Glomerular visceral epithelial cell (primary cell): ENCODE results near the gene SERPINA5.
"Not testable (repeated sequence)": the region's sequence is repeated elsewhere in the genome, so short reads cannot be mapped to it uniquely, and the experiment has no call there.

Experiments used
- DNase-seq: peaks from one replicate; pipeline ENCODE4 v3.0.0-alpha.2; 2016; ENCODE audit errors: extremely low spot score

The SERPINA5 gene

DNA sequence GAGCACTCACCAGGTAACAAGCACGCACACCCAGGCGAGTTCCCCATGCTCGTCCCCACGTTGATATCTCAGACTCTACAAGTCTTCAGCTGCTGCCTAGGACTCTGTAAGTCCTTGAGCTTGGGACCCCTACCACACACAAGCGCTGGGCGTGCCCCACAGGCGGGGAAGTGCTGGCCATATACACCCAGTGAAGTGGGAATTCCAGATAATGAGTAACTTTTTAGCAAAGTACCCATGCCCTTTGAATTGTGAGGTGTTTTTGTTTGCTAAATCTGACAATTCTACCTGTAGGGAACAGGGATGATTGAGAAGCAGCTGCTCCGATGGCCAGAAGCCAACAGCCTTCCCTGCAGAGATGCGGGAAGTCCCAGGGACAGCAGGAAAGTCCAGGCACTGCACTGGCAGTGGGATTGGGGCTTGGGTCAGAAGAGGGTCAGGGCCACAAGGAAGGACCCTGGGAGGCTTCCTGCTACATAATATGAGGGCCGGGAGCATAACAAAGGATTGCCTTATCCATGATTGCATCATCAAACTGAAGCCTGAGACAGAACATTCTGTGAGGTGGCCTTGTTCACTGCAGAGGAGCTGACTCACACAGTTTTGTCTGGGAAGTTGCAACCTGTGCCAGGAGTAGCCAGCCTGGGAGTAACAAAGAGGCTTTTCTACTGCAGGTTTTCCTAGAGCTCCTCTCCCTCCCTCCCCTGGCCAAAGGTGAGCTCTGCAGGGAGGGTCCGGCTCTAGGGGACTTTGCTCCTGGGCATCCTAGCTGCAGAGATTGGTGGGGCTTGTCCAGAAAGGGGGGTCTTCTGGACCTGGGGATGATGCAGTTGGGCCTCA, 17.8 kb downstream of the SERPINA5 start:
- peak; percentile 87 for DNase-seq

- no peak for DNase-seq
Measured at GRCh38 chr14:94599656-94600004, 18.4 kb downstream of the SERPINA5 start.

- DNase-seq = no peak
Measured at GRCh38 chr14:94600148-94600545, 18.9 kb downstream of the SERPINA5 start.

GRCh38 chr14:94601884-94602391, 20.7 kb downstream of the SERPINA5 start:
- peak; percentile 42 for DNase-seq

GRCh38 chr14:94602722-94603121, 21.5 kb downstream of the SERPINA5 start:
- no peak for DNase-seq

- no peak for DNase-seq
Measured at GRCh38 chr14:94605361-94605760, 24.1 kb downstream of the SERPINA5 start.

GRCh38 chr14:94608966-94609365, 27.7 kb downstream of the SERPINA5 start:
- DNase-seq = not testable (repeated sequence)

- no peak for DNase-seq
Measured at GRCh38 chr14:94611179-94611578, 30.0 kb downstream of the SERPINA5 start.

- DNase-seq = no peak
Measured at GRCh38 chr14:94612174-94612573, 30.9 kb downstream of the SERPINA5 start, which contains the start of gene SERPINA3. TSS of gene SERPINA3 (plus strand) at chr14:94612391. CDS start at chr14:94614442, 2,051 bp downstream.

- no peak for DNase-seq
Measured at GRCh38 chr14:94612580-94613554, 31.6 kb downstream of the SERPINA5 start.

- no peak for DNase-seq
Measured at GRCh38 chr14:94613720-94614644, 32.8 kb downstream of the SERPINA5 start.

- no peak for DNase-seq
Measured at GRCh38 chr14:94614802-94615201, 33.6 kb downstream of the SERPINA5 start.

- no peak for DNase-seq
Measured at GRCh38 chr14:94615254-94615653, 34.0 kb downstream of the SERPINA5 start.

DNA sequence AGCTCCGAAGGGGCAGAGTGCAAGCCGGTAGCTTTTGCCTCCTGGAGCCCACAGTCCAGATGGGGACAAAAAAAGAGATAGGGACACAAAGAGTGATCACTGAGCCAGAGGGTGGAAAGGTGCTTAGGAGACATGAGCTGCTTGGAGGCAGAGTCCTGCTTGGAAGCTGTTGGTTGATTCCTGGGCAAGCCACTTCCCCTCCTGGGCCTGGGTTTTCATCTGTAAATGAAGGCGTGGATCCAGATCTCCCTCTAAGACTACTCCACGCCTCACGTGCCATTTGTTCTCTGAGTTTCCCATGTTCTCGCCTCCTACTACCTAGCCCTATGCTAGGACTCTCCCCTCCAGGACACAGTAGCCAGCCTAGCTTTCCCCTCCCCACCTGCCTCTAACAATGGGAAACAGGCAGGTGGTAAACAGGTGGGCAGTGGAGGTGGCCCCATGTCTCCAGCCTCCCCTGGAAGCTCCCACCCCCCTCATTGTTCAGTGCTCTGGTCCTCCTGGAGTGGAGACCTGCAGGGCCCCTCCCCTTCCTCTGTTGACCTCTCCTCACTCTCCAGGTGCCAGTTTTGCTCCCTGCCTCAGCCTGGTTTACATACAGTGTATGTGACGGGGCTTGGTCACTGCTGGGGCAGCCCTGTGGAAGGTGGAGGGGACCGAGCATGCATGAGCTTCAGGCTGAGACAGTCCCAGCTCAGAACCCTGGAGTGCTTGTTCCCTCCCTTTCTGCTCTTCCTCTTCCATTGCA, 34.8 kb downstream of the SERPINA5 start:
- no peak for DNase-seq

- no peak for DNase-seq
Measured at GRCh38 chr14:94617366-94617941, 36.2 kb downstream of the SERPINA5 start.

GRCh38 chr14:94617988-94618822, 37.0 kb downstream of the SERPINA5 start:
- no peak for DNase-seq

DNA sequence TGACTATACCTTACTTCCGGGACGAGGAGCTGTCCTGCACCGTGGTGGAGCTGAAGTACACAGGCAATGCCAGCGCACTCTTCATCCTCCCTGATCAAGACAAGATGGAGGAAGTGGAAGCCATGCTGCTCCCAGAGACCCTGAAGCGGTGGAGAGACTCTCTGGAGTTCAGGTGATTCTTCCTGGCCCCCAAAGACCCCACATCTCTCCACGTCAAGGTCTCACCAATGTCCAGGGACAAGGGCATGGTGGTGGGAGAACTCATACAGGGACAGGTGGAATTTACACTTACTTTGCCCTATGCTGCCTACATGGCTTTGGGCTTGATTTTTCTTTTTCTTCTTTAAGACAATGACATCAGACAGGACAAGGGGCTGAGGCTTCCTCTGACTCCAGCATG, 38.1 kb downstream of the SERPINA5 start:
- no peak for DNase-seq

DNA sequence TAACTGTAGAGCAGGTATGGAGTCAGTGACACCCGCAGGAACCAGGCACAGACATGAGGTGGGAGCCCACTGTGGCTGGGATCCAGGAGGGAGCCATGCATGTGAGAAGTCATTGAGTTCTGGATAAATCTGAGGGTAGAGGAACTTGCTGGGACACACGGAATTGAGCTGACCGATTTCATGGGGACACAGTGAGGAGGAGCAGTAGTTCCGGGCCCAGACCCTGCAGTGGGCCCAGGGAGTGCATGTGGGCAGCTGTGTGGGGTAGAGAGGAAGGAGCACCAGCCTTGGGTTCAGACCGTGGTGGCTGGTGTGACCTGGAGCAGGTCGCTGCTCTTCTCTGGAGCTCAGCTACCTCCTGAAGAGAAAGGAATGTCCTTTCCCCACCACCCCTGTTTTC, 39.4 kb downstream of the SERPINA5 start:
- DNase-seq = no peak
